ENCODE data around the gene FGD3. TPM values are rescaled to one million over a fixed set of nuclear protein-coding genes. Genes with fewer than 3 reads are reported as not detected.

FGD3 gene
- total RNA-seq, 1 donor from 2014 or later: 0.46 TPM

GRCh38 chr9:93009337-93010015 lies 62.2 kb downstream of the FGD3 start:
- no peak for TF ChIP-seq CTCF (IDR thresholded peaks at IDR 0.05; ENCODE audit: insufficient read depth, low read length, poor library complexity, severe bottlenecking)

DNA sequence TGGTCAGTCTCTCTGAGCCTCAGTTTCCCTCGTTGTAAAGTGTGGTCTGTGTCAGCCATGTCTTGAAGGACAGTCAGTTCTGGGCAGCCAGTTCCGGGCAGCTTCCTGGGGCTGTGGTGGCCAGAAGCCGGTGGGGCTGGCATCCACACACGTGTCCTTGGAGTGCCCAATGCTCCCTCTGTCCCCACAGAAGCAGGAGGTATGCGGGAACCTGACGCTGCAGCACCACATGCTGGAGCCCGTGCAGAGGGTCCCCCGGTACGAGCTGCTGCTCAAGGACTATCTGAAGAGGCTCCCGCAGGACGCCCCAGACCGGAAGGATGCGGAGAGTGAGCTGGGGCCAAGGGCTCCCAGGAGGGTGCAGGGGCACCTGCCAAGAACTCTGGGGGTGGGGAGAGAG lies 62.7 kb downstream of the FGD3 start:
- no peaks in the 10 kb centered on the region for H3K27me3 ChIP-seq (ENCODE audit: control insufficient read depth, insufficient read depth, low read length)
- DNase-seq (ENCODE audit: low read depth): no peak
- no peak overlapping the region for H3K4me3 ChIP-seq (ENCODE audit: low read depth, low read length)
- no peaks in the 10 kb centered on the region for H3K36me3 ChIP-seq (ENCODE audit: control insufficient read depth, insufficient read depth, low read length)
- no peak for TF ChIP-seq CTCF (IDR thresholded peaks at IDR 0.05; ENCODE audit: insufficient read depth, low read length, poor library complexity, severe bottlenecking)

More at GRCh38 chr9:93009337-93010015, 62.2 kb downstream of the FGD3 start:
- no peak overlapping the region for H3K4me3 ChIP-seq (ENCODE audit: low read depth, low read length)
- H3K27me3 ChIP-seq (ENCODE audit: control insufficient read depth, insufficient read depth, low read length): no peaks in the 10 kb centered on the region
- H3K36me3 ChIP-seq (ENCODE audit: control insufficient read depth, insufficient read depth, low read length): no peaks in the 10 kb centered on the region
- DNase-seq (ENCODE audit: low read depth): no peak

DNA sequence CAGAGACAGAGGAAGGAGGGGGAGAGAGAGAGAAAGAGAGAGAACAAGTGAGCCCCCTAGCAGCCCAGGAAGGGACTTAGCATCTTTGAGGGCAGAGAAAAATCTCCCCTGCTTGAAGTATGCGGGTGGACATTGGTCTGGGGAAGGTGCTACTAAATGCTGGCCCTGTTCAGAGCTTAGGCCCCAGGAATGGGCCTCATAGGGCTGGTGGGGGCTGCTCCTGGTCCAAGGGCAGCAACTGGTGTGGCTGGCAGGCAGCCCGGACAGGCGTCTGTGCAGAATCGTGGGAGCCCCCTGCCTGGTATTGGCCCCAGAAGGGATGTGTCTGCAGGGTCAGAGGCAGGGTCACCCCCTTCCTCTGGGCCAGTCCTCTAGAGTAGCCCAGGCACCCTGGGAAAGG lies 63.4 kb downstream of the FGD3 start:
- no peak for DNase-seq (ENCODE audit: low read depth)
- TF ChIP-seq CTCF (IDR thresholded peaks at IDR 0.05; ENCODE audit: insufficient read depth, low read length, poor library complexity, severe bottlenecking): no peak
- no peak overlapping the region for H3K4me3 ChIP-seq (ENCODE audit: low read depth, low read length)
- H3K27me3 ChIP-seq (ENCODE audit: control insufficient read depth, insufficient read depth, low read length): no peaks in the 10 kb centered on the region
- no peaks in the 10 kb centered on the region for H3K36me3 ChIP-seq (ENCODE audit: control insufficient read depth, insufficient read depth, low read length)

GRCh38 chr9:93011114-93011513 lies 63.8 kb downstream of the FGD3 start:
- H3K36me3 ChIP-seq (ENCODE audit: control insufficient read depth, insufficient read depth, low read length): no peaks in the 10 kb centered on the region
- H3K4me3 ChIP-seq (ENCODE audit: low read depth, low read length): no peak overlapping the region
- TF ChIP-seq CTCF (IDR thresholded peaks at IDR 0.05; ENCODE audit: insufficient read depth, low read length, poor library complexity, severe bottlenecking): no peak
- no peak for DNase-seq (ENCODE audit: low read depth)
- no peaks in the 10 kb centered on the region for H3K27me3 ChIP-seq (ENCODE audit: control insufficient read depth, insufficient read depth, low read length)

DNA sequence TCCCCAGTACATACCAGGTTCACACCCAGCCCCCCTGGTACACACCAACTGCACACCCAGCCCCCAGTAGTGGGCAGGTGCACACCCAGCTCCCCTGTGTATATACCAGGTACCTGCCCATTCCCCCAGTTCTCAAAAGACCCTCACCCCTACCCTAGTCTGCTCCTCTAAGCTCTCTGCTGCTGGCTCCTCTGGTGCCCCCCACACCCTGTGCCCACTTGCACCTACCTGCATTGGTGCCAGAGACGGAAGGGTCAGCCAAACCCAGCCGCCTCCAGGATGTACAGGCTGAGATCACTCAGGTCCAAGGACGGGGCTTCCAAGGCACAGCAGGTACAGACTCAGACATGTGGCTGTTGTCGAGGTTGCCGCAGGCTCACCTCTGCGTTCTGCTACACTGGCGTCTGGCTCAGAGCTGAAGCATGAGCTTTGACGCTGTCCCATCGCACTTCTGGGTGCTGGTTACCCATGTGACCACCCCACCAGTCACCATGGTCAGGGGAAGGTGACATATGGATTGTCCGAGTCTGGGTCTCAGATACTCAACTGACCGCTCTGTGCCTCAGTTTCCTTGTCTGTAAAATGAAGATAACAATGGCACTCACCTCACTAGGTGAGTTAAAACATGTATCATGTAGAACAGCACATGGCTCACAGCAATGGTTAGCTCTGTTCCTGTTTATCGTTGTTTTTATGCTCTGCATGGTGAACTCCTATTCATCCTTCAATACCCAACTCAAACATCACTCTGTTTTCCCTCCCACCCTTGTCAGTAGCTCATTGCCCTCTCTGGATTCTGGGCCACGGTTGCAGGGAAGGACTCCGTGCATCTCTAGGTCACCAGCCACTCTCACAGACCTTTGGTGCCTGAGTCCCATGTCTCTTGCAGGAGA lies 65.9 kb downstream of the FGD3 start:
- no peak overlapping the region for H3K4me3 ChIP-seq (ENCODE audit: low read depth, low read length)
- no peaks in the 10 kb centered on the region for H3K27me3 ChIP-seq (ENCODE audit: control insufficient read depth, insufficient read depth, low read length)
- TF ChIP-seq CTCF (IDR thresholded peaks at IDR 0.05; ENCODE audit: insufficient read depth, low read length, poor library complexity, severe bottlenecking): no peak
- no peaks in the 10 kb centered on the region for H3K36me3 ChIP-seq (ENCODE audit: control insufficient read depth, insufficient read depth, low read length)
- no peak for DNase-seq (ENCODE audit: low read depth)

Data from kidney epithelial cell (primary cell).